D721Med (cell line): ENCODE results near the gene KLF13.

Source experiments
- DNase-seq: peaks from one replicate; pipeline ENCODE4 v3.0.0; 2011; ENCODE audit warnings: low spot score; ENCODE audit not compliant: insufficient read length
- FAIRE-seq: peaks from 2 replicates; lab custom pipeline; 2011; peaks lifted over from hg19 to GRCh38; lab: Jason Lieb, UNC
- CTCF ChIP-seq: IDR thresholded peaks from 2 replicates; pipeline ENCODE4 v1.5.1; 2012; ENCODE audit warnings: mild to moderate bottlenecking, control low read depth; ENCODE audit not compliant: insufficient read depth; ENCODE audit errors: missing control alignments

Gene KLF13

DNA sequence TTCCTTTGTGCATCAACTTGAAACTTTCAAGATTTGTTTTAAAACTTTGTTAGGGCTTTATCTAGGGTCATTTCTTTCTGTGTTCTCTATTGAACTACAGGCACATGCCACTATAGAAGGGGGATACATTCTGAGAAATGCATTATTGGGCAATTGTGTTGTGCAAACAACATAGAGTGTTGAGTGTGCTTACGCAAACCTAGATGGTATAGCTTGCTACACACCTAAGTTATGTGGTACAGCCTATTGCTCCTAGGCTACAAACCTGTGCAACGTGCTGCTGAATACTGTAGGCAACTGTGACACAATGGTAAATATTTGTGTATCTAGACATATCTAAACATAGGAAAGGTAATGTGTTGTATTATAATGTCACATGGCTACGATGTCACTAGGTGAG, 33.0 kb upstream of the KLF13 start:
- no peak for TF ChIP-seq CTCF
- DNase-seq (no peak), FAIRE-seq (no peak)

DNA sequence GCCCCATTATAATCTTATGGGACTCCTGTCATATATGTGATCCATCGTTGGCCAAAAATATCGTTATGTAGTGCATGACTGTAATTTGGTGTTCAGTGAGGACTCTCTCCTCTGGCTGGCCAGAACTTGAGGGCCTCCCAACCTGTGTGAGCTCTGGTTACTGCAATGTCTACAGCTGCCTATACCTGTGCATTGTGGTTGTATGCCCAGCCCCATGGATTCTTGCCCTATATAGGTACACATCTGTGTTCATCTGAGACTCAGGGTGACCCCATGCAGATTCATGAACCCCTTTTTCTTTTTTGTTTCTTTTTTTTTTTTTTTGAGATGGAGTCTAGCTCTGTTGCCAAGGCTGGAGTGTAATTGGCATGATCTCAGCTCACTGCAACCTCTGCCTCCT, 32.6 kb upstream of the KLF13 start:
- TF ChIP-seq CTCF = no peak
- no peak for FAIRE-seq

GRCh38 chr15:31295658-31296057, 31.0 kb upstream of the KLF13 start:
- no peak for TF ChIP-seq CTCF
- no peak for DNase-seq
- FAIRE-seq = no peak

More for the DNA sequence above, 32.6 kb upstream of the KLF13 start:
- DNase-seq = no peak

GRCh38 chr15:31296219-31296645, 30.4 kb upstream of the KLF13 start:
- FAIRE-seq (no peak), DNase-seq (no peak)

DNA sequence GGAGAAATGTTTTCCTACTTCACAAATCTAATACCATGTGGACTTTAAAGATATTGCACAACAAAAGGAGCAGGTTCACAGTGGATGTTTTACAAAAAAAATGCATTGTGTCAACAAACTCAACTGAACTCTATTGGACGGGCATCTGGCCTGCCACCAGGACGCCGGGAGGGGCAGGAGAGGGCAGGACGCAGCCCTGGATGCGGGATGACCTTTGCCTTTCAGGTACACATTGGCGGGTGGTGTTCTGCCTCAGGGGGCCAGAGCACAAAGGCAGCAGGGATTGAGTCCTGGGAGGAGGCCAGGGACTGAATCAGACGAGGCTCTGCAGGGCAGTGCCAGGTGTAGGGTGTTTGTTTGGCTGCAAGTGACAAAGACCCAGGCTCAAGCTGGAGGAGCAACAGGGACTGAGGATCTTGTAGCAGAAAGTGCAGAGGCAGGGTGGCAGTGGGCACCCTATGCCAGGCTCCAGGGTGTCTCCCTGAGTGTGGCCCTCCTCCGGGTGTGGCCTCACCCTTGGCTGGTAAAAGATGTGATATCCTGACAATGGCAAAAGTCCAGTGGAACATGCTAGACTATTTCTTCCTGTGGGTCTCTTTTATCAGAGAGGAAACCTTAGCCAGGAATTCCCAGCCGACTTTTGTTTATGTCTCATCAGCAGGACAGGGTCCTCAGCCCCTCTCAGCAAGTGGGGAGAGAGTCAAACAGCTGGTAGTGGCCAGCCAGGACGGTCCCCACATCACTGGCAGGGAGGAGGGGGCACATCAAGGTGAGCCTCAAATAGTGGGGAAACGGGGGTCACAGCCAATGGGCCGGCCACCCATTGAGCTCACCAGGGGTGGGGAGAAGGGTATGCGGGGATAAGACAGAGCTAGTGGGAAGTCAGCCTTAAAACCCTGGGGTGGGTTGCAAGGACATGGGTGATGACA, 29.7 kb upstream of the KLF13 start:
- FAIRE-seq (no peak), DNase-seq (no peak)

More at GRCh38 chr15:31296219-31296645, 30.4 kb upstream of the KLF13 start:
- TF ChIP-seq CTCF = no peak

DNA sequence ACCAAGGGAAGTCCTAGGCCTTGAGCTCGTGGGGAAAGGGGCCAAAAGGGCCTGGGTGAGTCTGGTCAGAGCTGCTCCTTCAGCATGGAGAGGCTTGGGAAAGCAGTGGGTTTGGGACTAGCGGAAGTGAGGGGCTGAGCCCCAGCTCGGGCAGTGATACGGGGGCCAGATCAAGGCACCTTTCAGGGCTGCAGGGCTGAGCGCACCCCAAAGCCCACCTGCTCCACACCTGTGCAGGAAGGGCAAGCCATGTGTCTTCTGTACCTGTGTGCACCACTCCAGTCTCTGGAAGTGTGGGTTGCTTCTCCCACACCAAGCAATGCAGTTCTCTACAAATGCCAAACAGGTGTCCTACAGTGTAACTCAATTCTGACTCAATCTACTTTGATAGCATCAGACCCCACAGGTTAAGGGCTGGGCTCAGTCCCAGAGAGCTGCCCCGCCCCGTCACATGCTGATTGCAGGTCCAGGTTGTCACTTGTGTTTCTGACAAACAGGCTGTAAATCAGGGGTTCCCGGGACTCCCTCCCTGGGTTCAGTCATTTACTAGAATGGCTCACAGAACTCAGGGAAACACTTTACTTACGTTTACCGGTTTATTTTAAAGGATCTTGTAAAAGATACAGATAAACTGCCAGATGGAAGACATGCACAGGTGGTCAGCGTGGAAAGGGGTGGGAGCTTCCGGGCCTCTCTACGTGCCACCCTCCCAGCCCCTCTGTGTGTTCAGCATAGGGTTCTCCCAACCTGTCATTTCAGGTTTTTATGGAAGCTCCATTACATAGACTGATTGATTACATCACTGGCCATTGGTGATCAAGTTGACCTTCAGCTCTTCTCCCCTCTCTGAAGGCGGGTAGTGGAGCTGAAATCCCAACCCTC, 28.8 kb upstream of the KLF13 start:
- FAIRE-seq = no peak
- TF ChIP-seq CTCF = no peak
- no peak for DNase-seq

More for the DNA sequence above, 29.7 kb upstream of the KLF13 start:
- no peak for TF ChIP-seq CTCF
